Mesodermal cell (in vitro differentiated cells): ENCODE results near the gene ZNF652.

Experiments used
- H3K27ac ChIP-seq: 2 replicates; pipeline ENCODE4 v1.7.0; 2013; ENCODE audit warnings: mild to moderate bottlenecking, low read depth, low read length, moderate library complexity; ENCODE audit not compliant: severe bottlenecking
- H3K36me3 ChIP-seq: 2 replicates; pipeline ENCODE4 v1.7.1; 2013; ENCODE audit warnings: mild to moderate bottlenecking, low read length, moderate library complexity; ENCODE audit not compliant: control insufficient read depth, insufficient read depth
- H3K4me1 ChIP-seq: one replicate; pipeline ENCODE4 v1.7.1; 2013; ENCODE audit warnings: mild to moderate bottlenecking, low read length; ENCODE audit not compliant: insufficient read depth, control insufficient read depth, poor library complexity, severe bottlenecking
- H3K4me3 ChIP-seq: 2 replicates; pipeline ENCODE4 v1.7.0; 2013; ENCODE audit warnings: low read length, control low read depth, mild to moderate bottlenecking; ENCODE audit not compliant: insufficient read depth, poor library complexity, severe bottlenecking; ENCODE audit errors: extremely low read depth
- H3K9me3 ChIP-seq: 2 replicates; pipeline ENCODE4 v1.7.1; 2013; ENCODE audit warnings: mild to moderate bottlenecking, low read length, moderate library complexity; ENCODE audit not compliant: control insufficient read depth
- WGBS, 2 experiments: methylation state at CpG; one replicate each; pipeline ENCODE4 v1.1.5; 2013; ENCODE audit warnings: missing lambda C conversion rate in 2 of 2; ENCODE audit not compliant: insufficient coverage in 2 of 2; 5-methylcytosine and 5-hydroxymethylcytosine counted together

ZNF652 gene

DNA sequence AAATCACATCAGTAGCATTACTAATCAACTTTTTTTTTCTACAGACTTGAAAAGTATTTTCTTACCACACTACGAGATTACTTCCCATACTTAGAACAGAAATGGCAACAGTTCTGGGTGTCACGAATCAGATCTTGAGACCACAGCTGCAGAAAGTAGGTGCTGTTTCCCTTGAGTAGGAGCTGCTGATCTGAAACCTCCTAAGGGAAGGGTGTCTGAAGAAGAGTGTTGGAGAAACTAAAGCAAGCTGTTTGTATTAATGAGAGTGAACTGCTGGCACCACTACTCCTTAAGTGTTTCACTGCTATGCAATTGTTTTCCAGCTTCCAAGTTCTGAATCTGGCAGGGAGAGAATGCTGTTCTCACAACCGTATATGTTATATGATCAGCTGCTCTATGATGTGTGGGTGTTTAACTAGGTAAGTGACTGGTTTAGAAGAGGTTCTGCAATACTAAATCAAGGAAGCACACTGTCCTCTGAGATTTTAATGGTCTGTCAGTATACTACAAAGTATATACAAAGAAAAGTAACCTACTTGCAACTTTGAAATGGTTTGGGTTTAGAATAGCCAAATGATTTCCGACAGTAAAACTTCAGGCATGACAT lies 3.3 kb downstream of the ZNF652 start:
- 90 to 100% methylated on average over 1 to 3 of the region's 4 CpGs for WGBS, 2 experiments
- no peak overlapping the region for H3K4me3 ChIP-seq

DNA sequence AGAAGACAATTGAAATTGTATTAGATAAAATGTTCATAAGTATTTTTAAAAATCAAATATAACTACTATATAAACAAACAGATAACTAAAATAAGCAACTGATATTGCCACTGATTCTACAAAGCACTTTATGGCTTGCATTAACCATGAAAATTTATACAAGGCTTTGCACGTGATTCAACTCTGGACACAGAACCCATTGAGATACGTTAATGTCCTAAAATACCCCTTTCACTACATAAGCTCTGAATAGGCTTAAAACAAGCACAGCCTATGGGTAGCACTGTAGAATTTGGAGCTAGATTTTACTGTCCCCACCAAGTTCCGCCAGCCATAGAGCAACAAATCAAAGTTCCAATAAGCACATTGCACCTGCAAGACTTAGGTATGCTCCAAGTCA lies 4.5 kb downstream of the ZNF652 start:
- Histone ChIP-seq H3K27ac (no peak overlapping the region), H3K36me3 (no peaks in the 10 kb centered on the region), H3K4me3 (no peak overlapping the region), H3K4me1 (peaks cover 11% of the 10 kb centered on the region), H3K9me3 (no peaks in the 10 kb centered on the region)
- WGBS, 2 experiments: 93 to 96% methylated on average over 2 to 3 of the region's 3 CpGs

More for the DNA sequence above, 3.3 kb downstream of the ZNF652 start:
- Histone ChIP-seq H3K36me3 (no peaks in the 10 kb centered on the region), H3K4me1 (peaks cover 11% of the 10 kb centered on the region), H3K9me3 (no peaks in the 10 kb centered on the region), H3K27ac (no peak overlapping the region)

GRCh38 chr17:49356320-49356719 lies 5.7 kb downstream of the ZNF652 start:
- no peaks in the 10 kb centered on the region for H3K9me3 ChIP-seq
- 95 to 100% methylated on average over 1 to 3 of the region's 5 CpGs for WGBS, 2 experiments
- no peak overlapping the region for H3K27ac ChIP-seq
- H3K4me3 ChIP-seq: no peak overlapping the region
- H3K4me1 ChIP-seq: peaks cover 11% of the 10 kb centered on the region
- no peaks in the 10 kb centered on the region for H3K36me3 ChIP-seq

GRCh38 chr17:49353607-49354006 lies 8.4 kb downstream of the ZNF652 start:
- Histone ChIP-seq H3K36me3 (no peaks in the 10 kb centered on the region), H3K9me3 (no peaks in the 10 kb centered on the region), H3K4me3 (no peak overlapping the region), H3K27ac (no peak overlapping the region), H3K4me1 (no peaks in the 10 kb centered on the region)
- WGBS, 2 experiments: 100% methylated on average over 1 of the region's 1 CpG

GRCh38 chr17:49352587-49353154 lies 9.4 kb downstream of the ZNF652 start:
- Histone ChIP-seq H3K36me3 (no peaks in the 10 kb centered on the region), H3K4me1 (no peaks in the 10 kb centered on the region), H3K9me3 (no peaks in the 10 kb centered on the region), H3K27ac (no peak overlapping the region), H3K4me3 (no peak overlapping the region)
- 94 to 100% methylated on average over 3 to 4 of the region's 6 CpGs for WGBS, 2 experiments

DNA sequence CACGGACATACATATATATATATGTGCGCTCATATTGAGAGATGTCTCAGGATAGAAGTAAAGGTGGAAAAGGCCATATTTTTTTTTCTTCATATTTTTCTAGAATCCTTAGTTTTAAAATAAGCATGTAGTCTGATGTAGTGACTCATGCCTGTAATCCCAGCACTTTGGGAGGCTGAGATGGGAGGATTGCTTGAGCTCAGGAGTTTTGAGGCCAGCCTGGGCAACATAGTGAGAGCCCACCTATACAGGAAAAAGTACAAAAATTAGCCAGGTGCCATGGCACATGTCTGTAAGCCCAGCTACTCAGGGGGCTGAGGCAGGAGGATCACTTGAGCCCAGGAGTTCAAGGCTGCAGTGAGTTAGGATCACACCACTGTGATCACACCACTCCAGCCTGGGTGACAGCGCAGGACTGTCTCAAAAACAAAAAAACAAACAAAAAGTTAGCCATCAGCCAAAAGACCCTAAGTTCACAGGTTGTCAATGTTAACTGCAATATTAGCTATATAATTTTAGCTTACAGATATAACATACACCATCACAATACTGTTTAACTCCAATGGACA lies 10.4 kb downstream of the ZNF652 start:
- Histone ChIP-seq H3K27ac (no peak overlapping the region), H3K4me1 (no peaks in the 10 kb centered on the region), H3K9me3 (no peaks in the 10 kb centered on the region), H3K36me3 (no peaks in the 10 kb centered on the region), H3K4me3 (no peak overlapping the region)
- WGBS, 2 experiments: no CpG with 5 or more reads among the region's 3 CpGs

- no peak overlapping the region for H3K4me3 ChIP-seq
- no peak overlapping the region for H3K27ac ChIP-seq
- H3K9me3 ChIP-seq: no peaks in the 10 kb centered on the region
- H3K4me1 ChIP-seq: no peaks in the 10 kb centered on the region
- no peaks in the 10 kb centered on the region for H3K36me3 ChIP-seq
These were observed 12.5 kb downstream of the ZNF652 start for GRCh38 chr17:49349541-49349940.

DNA sequence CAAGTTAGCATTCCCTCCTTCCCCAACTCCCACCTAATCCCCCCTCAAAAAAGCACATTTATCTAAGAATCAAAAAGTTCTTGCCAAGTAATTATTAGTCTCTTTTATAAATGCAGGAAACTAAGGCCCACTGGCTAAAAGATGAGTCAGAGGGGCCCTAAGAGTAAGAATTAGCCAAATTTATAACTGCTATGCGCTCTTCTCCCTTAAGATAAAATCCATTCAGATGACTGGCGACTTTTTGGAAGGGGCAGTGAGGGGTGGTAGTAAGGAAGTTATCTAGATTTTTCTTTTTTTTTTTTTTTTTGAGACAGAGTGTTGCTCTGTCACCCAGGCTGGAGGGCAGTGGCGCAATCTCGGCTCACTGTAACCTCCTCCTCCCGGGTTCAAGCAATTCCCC lies 17.1 kb downstream of the ZNF652 start:
- H3K9me3 ChIP-seq: no peaks in the 10 kb centered on the region
- 100% methylated on average over 1 of the region's 5 CpGs; no CpG with 5 or more reads in 1 of the 2 experiments for WGBS, 2 experiments
- no peak overlapping the region for H3K4me3 ChIP-seq
- no peak overlapping the region for H3K27ac ChIP-seq
- H3K36me3 ChIP-seq: no peaks in the 10 kb centered on the region
- no peaks in the 10 kb centered on the region for H3K4me1 ChIP-seq

DNA sequence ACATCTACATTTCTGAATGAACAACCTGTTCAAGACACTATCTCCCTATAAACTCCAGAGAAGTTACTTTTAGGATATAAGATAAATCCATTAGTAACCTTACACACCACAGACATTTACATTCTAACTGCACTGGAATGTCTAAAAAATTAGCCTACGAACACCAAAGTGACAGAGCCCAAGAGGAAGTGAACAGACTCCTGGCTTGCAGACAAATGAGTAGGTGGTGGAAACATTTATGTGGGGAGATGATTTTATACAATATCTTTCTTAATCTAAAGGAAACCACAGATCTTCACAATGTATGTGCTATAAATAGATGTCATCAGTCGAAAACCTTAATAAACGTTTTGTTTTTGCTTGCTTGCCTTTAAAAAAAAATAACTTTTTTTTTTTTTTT lies 18.8 kb downstream of the ZNF652 start:
- no peak overlapping the region for H3K27ac ChIP-seq
- no peaks in the 10 kb centered on the region for H3K36me3 ChIP-seq
- WGBS, 2 experiments: 83% methylated on average over 2 of the region's 3 CpGs; no CpG with 5 or more reads in 1 of the 2 experiments
- no peak overlapping the region for H3K4me3 ChIP-seq
- H3K4me1 ChIP-seq: no peaks in the 10 kb centered on the region
- H3K9me3 ChIP-seq: no peaks in the 10 kb centered on the region

- no peaks in the 10 kb centered on the region for H3K4me1 ChIP-seq
- no peaks in the 10 kb centered on the region for H3K9me3 ChIP-seq
- H3K27ac ChIP-seq: no peak overlapping the region
- no CpG with 5 or more reads among the region's 1 CpG for WGBS, 2 experiments
- H3K4me3 ChIP-seq: no peak overlapping the region
- H3K36me3 ChIP-seq: no peaks in the 10 kb centered on the region
These were observed 19.5 kb downstream of the ZNF652 start for GRCh38 chr17:49342575-49342936.

DNA sequence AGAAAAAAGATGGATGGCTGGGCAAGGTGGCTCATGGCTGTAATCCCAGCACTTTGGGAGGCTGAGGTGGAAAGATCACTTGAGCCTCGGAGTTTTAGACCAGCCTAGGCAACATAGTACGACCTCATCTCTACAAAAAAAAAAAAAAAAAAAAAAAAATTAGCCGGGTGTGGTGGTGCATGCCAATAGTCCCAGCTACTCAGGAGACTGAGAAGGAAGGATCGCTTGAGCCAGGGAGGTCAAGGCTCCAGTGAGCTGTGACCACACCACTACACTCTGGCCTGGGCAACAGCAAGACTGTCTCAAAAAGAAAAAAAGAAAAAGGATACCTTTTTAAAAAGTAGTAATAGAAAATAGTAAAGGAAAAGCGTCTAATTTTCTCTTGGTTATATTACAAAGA lies 20.7 kb downstream of the ZNF652 start:
- Histone ChIP-seq H3K27ac (no peak overlapping the region), H3K9me3 (no peaks in the 10 kb centered on the region), H3K4me3 (no peak overlapping the region), H3K36me3 (no peaks in the 10 kb centered on the region), H3K4me1 (no peaks in the 10 kb centered on the region)
- WGBS, 2 experiments: 83% methylated on average over 1 of the region's 5 CpGs; no CpG with 5 or more reads in 1 of the 2 experiments
